GM21390 (cell line): ENCODE results near the gene KRTAP4-2.
"Not testable (repeated sequence)": the region's sequence is repeated elsewhere in the genome, so short reads cannot be mapped to it uniquely, and the experiment has no call there.

Experiments used
- ATAC-seq: cut with Tn5 transposase; IDR thresholded peaks from one replicate; pipeline ENCODE4 v1.9.1; 2021; ENCODE audit not compliant: unreplicated experiment

KRTAP4-2 gene

GRCh38 chr17:41163828-41164227 lies 14.2 kb downstream of the KRTAP4-2 start:
- ATAC-seq: no peak

GRCh38 chr17:41160648-41161047 lies 17.4 kb downstream of the KRTAP4-2 start, which contains the start of gene KRTAP4-4:
KRTAP4-4 (minus strand) TSS chr17:41160748; CDS start chr17:41160691, 57 bp downstream.
- no peak for ATAC-seq

DNA sequence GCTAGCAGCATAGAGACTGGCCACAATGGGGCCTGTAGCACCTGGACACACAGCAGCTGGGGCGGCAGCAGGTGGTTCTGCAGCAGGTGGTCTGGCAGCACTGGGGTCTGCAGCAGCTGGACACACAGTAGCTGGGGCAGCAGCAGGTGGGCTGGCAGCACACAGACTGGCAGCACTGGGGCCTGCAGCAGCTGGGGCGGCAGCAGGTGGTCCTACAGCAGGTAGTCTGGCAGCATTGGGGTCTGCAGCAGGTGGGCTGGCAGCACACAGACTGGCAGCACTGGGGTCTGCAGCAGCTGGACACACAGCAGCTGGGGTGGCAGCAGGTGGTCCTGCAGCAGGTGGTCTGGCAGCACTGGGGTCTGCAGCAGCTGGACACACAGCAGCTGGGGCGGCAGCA lies 17.8 kb downstream of the KRTAP4-2 start:
- not testable (repeated sequence) for ATAC-seq

GRCh38 chr17:41153856-41154255 lies 24.2 kb downstream of the KRTAP4-2 start:
- ATAC-seq: no peak

- no peak for ATAC-seq
Measured at GRCh38 chr17:41151525-41151924, 26.5 kb downstream of the KRTAP4-2 start.

GRCh38 chr17:41150026-41150425 lies 28.0 kb downstream of the KRTAP4-2 start:
- ATAC-seq: no peak

DNA sequence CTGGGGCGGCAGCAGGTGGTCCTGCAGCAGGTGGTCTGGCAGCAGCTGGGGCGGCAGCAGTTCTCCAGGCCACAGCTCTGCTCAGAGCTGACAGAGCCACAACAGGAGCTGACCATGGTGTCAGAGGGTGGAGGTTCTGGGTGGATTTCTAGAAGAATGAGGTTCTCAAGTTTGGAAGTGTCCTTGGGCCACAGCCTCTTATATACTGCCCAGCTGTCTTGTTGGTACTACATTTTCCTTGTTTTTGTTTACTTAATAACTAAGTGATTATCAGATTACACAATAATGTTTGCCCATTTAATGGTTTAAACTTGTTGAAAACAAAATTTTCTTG lies 28.4 kb downstream of the KRTAP4-2 start, which contains the start of gene KRTAP4-5:
KRTAP4-5 (minus strand) TSS at position 174 of the 334 bp plus-strand sequence; CDS start at position 116, 58 bp downstream.
- ATAC-seq: no peak

DNA sequence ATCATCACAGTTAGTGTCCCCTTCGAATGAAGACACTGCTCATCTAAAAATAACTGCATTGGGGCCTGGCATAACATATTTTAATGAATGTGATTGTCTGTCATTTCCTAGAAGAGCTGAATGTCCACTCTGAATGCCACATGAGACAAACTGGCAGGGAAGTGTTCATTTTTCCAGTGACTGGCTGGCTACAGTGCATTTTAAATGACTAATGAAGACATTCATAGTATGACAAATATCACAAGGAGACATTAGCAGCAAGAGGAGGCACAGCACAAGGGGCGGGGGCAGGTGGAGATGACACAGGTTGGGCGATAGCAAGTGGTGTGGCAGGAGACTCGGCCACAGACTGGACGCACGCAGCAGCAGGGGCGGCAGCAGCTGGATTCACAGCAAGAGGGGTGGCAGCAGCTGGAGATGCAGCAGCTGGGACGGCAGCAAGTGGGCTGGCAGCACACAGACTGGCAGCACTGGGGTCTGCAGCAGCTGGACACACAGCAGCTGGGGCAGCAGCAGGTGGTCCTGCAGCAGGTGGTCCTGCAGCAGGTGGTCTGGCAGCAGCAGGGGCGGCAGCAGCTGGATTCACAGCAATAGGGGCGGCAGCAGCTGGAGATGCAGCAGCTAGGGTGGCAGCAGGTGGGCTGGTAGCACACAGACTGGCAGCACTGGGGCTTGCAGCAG lies 28.9 kb downstream of the KRTAP4-2 start:
- ATAC-seq: not testable (repeated sequence)

DNA sequence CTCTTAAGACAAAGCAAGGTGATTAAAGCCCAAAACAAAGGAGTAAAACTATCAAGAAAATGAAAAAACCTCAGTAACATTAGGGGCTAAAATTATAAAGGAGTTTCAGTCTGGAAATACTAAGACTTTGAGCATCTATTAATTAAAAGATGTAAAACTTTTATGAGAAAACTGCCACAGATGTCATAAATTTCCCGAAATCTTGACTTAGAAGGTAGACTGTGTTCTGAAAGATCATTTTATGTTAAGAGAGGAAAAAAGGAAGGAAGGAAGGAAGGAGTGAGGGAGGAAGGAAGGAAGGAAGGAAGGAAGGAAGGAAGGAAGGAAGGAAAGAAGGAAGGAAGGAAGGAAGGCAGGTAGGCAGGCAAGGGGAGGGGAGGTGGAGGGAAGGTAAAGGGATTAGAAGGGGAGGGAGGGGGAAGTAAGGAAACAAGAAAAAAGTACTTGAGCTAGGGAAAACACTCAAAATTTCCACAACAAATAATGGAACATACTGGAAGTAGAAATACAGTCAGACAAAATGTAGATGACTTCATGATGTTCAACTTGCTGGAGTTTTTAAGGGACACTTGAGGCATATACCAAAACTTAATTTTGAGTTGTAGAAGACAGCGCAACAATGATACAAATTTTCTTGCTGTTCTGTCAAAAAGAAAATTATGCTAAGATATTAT lies 30.4 kb downstream of the KRTAP4-2 start:
- ATAC-seq: no peak

GRCh38 chr17:41145261-41145660 lies 32.8 kb downstream of the KRTAP4-2 start:
- ATAC-seq: no peak

- no peak for ATAC-seq
Measured at GRCh38 chr17:41144846-41145245, 33.2 kb downstream of the KRTAP4-2 start.

DNA sequence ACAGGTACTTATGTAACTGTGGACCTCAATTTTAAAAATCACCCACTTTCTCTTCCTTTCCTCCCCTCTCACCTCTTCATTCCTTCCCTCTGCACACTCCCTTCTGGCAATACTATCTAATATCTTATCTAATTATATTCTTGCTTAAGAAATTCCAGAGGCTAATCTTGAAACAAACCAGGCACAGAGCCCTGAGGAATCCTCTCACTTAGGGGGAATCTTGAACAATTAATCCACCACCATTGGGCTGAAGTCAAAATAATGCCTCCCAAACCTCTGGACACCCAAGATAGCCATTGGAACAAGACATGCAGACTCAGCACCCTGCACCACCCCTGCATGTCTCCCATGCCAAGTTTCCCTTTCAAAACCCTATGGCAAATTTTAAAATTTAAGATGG lies 36.7 kb downstream of the KRTAP4-2 start:
- no peak for ATAC-seq

- no peak for ATAC-seq
Measured at GRCh38 chr17:41140360-41141131, 37.5 kb downstream of the KRTAP4-2 start, which contains the start of gene KRTAP4-6. KRTAP4-6 (minus strand) TSS chr17:41140544; CDS start chr17:41140487, 57 bp downstream.

DNA sequence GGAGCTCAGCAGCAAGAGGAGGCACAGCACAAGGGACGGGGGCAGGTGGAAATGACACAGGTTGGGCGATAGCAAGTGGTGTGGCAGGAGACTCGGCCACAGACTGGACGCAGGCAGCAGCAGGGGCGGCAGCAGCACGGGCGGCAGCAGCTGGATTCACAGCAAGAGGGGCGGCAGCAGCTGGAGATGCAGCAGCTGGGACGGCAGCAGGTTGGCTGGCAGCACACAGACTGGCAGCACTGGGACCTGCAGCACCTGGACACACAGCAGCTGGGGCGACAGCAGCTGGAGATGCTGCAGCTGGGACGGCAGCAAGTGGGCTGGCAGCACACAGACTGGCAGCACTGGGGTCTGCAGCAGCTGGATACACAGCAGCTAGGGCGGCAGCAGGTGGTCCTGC lies 38.2 kb downstream of the KRTAP4-2 start:
- not testable (repeated sequence) for ATAC-seq

DNA sequence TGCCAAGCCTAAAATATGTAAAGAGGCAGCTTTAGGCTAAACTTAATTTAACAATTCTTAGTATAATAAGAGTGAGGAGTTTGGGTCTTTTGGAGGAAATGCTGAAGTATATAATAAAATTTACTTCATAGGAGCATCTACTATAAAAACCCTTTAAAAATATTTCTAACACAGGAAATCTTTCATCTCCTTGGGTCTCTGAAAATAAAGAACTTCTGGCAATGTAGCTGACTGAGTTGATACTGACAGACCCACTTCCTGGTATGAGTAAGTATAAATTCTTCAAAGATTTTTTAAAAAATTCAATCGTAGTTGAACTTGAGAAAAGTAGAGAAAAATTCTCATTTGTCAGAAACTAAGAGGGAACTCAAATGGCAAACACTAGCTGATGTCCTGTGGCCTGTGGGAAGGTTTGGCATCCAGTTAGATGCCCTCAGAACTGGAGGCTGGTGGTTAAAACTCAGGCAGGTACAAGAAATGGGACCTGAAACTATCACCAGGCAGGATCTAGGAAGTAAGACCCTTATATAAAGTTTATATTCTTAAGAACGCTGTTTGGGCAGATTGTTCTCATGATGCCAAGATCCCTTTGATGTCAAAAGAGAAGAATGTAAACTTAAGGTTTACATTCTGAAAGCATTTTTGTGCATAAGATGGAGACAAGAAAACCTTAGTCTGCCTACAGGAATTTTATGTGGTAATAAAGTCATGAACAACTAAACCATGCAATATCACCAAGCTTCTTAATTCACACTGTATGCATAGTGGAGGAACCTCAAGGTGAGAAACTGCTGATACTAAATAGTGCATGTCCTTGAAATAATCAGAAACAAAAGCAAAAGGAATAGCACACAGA lies 43.9 kb downstream of the KRTAP4-2 start:
- no peak for ATAC-seq

DNA sequence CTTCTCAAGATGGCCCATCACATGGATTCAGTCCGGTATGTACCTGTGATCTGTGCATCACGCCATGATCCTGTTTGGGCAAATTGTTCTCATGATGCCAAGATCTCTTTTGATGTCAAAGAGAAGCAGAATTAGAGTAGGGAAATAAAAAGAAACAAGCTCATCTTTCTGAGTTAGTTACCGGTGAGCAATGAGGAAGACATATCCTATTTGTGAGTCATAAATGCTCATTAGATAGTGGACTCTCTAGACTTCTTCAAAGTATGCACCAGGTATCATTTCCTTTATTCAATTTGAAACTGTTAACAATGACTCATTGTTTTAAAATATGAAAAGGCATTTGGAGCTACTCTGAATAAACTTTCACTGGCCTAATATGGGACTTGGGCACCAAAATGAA lies 46.0 kb downstream of the KRTAP4-2 start:
- ATAC-seq: no peak
